HepG2 (cell line): ENCODE measurements around the gene NDEL1. TPM values are rescaled to one million over a fixed set of nuclear protein-coding genes. Genes with fewer than 3 reads are reported as not detected.

Experiments used
- ATAC-seq: fragments of 200-7000 bp; cut with Tn5 transposase; 3 replicates; pipeline ENCODE4 v1.9.1; 2020; ENCODE audit warnings: mild to moderate bottlenecking, moderate library complexity
- BruUV-seq: library from RNA; stranded (reverse); fragments of 400-500 nt; replicated peaks from 2 replicates; lab custom pipeline; 2021; lab: Mats Ljungman, UMichigan
- CTCF ChIA-PET: fragments of 300-600 bp; formaldehyde crosslinking; extraction: SDS; loops from one replicate; lab custom pipeline; 2021; ENCODE audit warnings: low total read pairs, inconsistent platforms, low intra/inter-chr PET ratio; lab: Yijun Ruan, JAX
- POLR2A ChIA-PET: fragments of 350-600 bp; sonication (Branson Sonifier 250); formaldehyde crosslinking; loops from one replicate; lab custom pipeline; 2020; ENCODE audit warnings: antibody characterized with exemption, inconsistent platforms; lab: Yijun Ruan, JAX
- DNase-seq: peaks from one replicate; pipeline ENCODE4 v3.0.0-alpha.2; 2015; ENCODE audit warnings: low spot score
- FAIRE-seq: peaks from 3 replicates; lab custom pipeline; 2011; peaks lifted over from hg19 to GRCh38; lab: Jason Lieb, UNC
- H2AFZ ChIP-seq: one replicate; pipeline ENCODE4 v1.6.1; 2011; ENCODE audit warnings: low read length, inconsistent platforms
- H3K27ac ChIP-seq: fragments of 300-600 bp; 3 replicates; pipeline ENCODE4 v1.8.0; 2011; ENCODE audit warnings: mixed run types, mild to moderate bottlenecking, mixed read lengths, low read length, inconsistent platforms; ENCODE audit not compliant: insufficient read depth; ENCODE audit errors: extremely low read length
- H3K27me3 ChIP-seq, 2 experiments: fragments of 200-600 bp in 1 of 2; 2 replicates in 1 of 2; 3 replicates in 1 of 2; pipeline versions ENCODE4 v1.6.0 to v1.8.0; 2011; ENCODE audit warnings: low read length in 2 of 2, mild to moderate bottlenecking in 2 of 2, moderate library complexity in 2 of 2, inconsistent platforms in 1 of 2; ENCODE audit not compliant: insufficient read depth in 2 of 2, control insufficient read depth in 1 of 2
- H3K36me3 ChIP-seq, 2 experiments: fragments of 200-600 bp in 1 of 2; replicated peaks in 1 of 2; 2 replicates in 1 of 2; 3 replicates in 1 of 2; pipeline versions ENCODE4 v1.5.1 to v1.8.0; 2011; ENCODE audit warnings: low read length in 2 of 2, inconsistent platforms in 1 of 2; ENCODE audit not compliant: insufficient read depth in 2 of 2, control insufficient read depth in 1 of 2
- H3K4me1 ChIP-seq: 2 replicates; pipeline ENCODE4 v1.5.1; 2012; ENCODE audit warnings: low read length, inconsistent platforms; ENCODE audit not compliant: insufficient read depth
- H3K4me2 ChIP-seq: 2 replicates; pipeline ENCODE4 v1.6.0; 2011; ENCODE audit warnings: low read depth, low read length, inconsistent platforms
- H3K4me3 ChIP-seq, 3 experiments: fragments of 200-600 bp in 1 of 3; sonication (generic), shearing (Covaris generic) in 1 of 3; replicated peaks in 1 of 3; 2 replicates each; pipeline ENCODE4 v1.5.1; 2011 to 2016; ENCODE audit warnings: low read length in 3 of 3, inconsistent platforms in 2 of 3, low read depth in 2 of 3, mild to moderate bottlenecking in 2 of 3, control low read depth in 1 of 3, mixed read lengths in 1 of 3; ENCODE audit not compliant: insufficient read depth in 1 of 3
- H3K79me2 ChIP-seq: one replicate; pipeline ENCODE4 v1.6.1; 2011; ENCODE audit warnings: low read length, inconsistent platforms; ENCODE audit not compliant: insufficient read depth
- H3K9ac ChIP-seq: 2 replicates; pipeline ENCODE4 v1.6.0; 2011; ENCODE audit warnings: mild to moderate bottlenecking, low read depth, low read length, inconsistent platforms; ENCODE audit not compliant: insufficient read depth
- H3K9me3 ChIP-seq: 2 replicates; pipeline ENCODE4 v1.5.1; 2012; ENCODE audit warnings: mild to moderate bottlenecking, low read length
- H4K20me1 ChIP-seq: 2 replicates; pipeline ENCODE4 v1.6.0; 2011; ENCODE audit warnings: inconsistent platforms, mild to moderate bottlenecking, low read length, moderate library complexity; ENCODE audit not compliant: insufficient read depth
- AGO2 ChIP-seq: fragments of 200-400 bp; formaldehyde crosslinking; optimal IDR thresholded peaks from 2 replicates; pipeline ENCODE3; 2017; ENCODE audit warnings: mild to moderate bottlenecking, low read depth, low read length, moderate library complexity
- CEBPG ChIP-seq: IDR thresholded peaks from 2 replicates; pipeline ENCODE4 v1.6.1; 2016
- HNF4A ChIP-seq: sonication (generic); formaldehyde crosslinking; IDR thresholded peaks from 2 replicates; pipeline ENCODE4 v1.4.0; 2020; ENCODE audit warnings: missing genetic modification reagents
- HOXA7 ChIP-seq: sonication (generic); formaldehyde crosslinking; IDR thresholded peaks from 2 replicates; pipeline ENCODE4 v1.8.1; 2022; ENCODE audit warnings: mild to moderate bottlenecking, missing genetic modification reagents, moderate library complexity
- IKZF4 ChIP-seq: sonication (generic); formaldehyde crosslinking; IDR thresholded peaks from 2 replicates; pipeline ENCODE4 v1.5.1; 2020; ENCODE audit warnings: borderline replicate concordance, mild to moderate bottlenecking, low read depth, missing genetic modification reagents; ENCODE audit errors: not compliant biosample characterization
- ISL2 ChIP-seq: sonication (generic); formaldehyde crosslinking; IDR thresholded peaks from 2 replicates; pipeline ENCODE4 v1.5.0; 2020; ENCODE audit warnings: missing genetic modification reagents
- MYC ChIP-seq: sonication (generic); formaldehyde crosslinking; IDR thresholded peaks from 2 replicates; pipeline ENCODE4 v1.9.0; 2021; ENCODE audit warnings: missing genetic modification reagents, borderline replicate concordance
- RNF2 ChIP-seq: fragments of 450-650 bp; conservative IDR thresholded peaks from 2 replicates; pipeline ENCODE4 v1.6.1; 2016; ENCODE audit warnings: low read depth
- THYN1 ChIP-seq: sonication (generic); formaldehyde crosslinking; IDR thresholded peaks from 2 replicates; pipeline ENCODE4 v1.8.1; 2023; ENCODE audit warnings: low read depth, mild to moderate bottlenecking, moderate library complexity, missing genetic modification reagents, borderline replicate concordance
- ZNF619 ChIP-seq: sonication (generic); formaldehyde crosslinking; IDR thresholded peaks from 2 replicates; pipeline ENCODE4 v1.4.0; 2020; ENCODE audit warnings: mild to moderate bottlenecking, missing genetic modification reagents
- ZNF7 ChIP-seq: IDR thresholded peaks from 2 replicates; pipeline ENCODE4 v1.6.1; 2016; ENCODE audit warnings: missing biosample characterization, missing genetic modification reagents
- ZNF737 ChIP-seq: sonication (generic); formaldehyde crosslinking; IDR thresholded peaks from 2 replicates; pipeline ENCODE4 v1.5.0; 2020; ENCODE audit warnings: missing genetic modification reagents, mild to moderate bottlenecking, borderline replicate concordance
- ZNF816 ChIP-seq: sonication (generic); formaldehyde crosslinking; IDR thresholded peaks from 2 replicates; pipeline ENCODE4 v1.8.0; 2022; ENCODE audit warnings: missing genetic modification reagents, mild to moderate bottlenecking, borderline replicate concordance
- WGBS: methylation state at CpG from one replicate; pipeline ENCODE4 v1.1.6; 2017; ENCODE audit warnings: low lambda C conversion rate; 5-methylcytosine and 5-hydroxymethylcytosine counted together
- in situ Hi-C: cut with HindIII; loops from 2 replicates; pipeline ENCODE4 v1.10.0; 2017; ENCODE audit warnings: low pct_unique_long_range_greater_than_20kb; ENCODE audit not compliant: extremely low pct_ligation_motif_present
- intact Hi-C: fragments of 100-400 bp; cut with micrococcal nuclease; formaldehyde crosslinking; loops from one replicate; pipeline ENCODE4 v1.10.0; 2022; ENCODE audit not compliant: unreplicated experiment
- polyA plus RNA-seq, 8 experiments: library from polyadenylated mRNA; depleted of rRNA in 3 of 8; stranded (reverse) in 7 of 8; unstranded in 1 of 8; fragments of >200 nt; fragmentation: Illumina TruSeq in 4 of 8; extraction: Trizol in 4 of 8; gene quantifications; 2 replicates each; pipeline versions ENCODE4 v1.2.1 to v1.2.3, GENCODE V29; 2011 to 2016; ENCODE audit warnings: low read depth in 4 of 8, missing spikeins in 1 of 8, mixed read lengths in 1 of 8; ENCODE audit not compliant: insufficient read depth in 1 of 8
- total RNA-seq, 5 experiments: library from RNA; depleted of rRNA; stranded (reverse); fragments of >200 nt; fragmentation: Illumina TruSeq; extraction: Trizol; gene quantifications; 2 replicates each; pipeline ENCODE4 v1.2.3, GENCODE V29; 2016; ENCODE audit warnings: low read depth in 1 of 5

Gene NDEL1
- total and polyA plus RNA-seq, 2 of the 13 experiments (the other 11 are each of a cell fraction or from before 2014, with no cell fraction given), result 59.8 to 153 TPM

DNA sequence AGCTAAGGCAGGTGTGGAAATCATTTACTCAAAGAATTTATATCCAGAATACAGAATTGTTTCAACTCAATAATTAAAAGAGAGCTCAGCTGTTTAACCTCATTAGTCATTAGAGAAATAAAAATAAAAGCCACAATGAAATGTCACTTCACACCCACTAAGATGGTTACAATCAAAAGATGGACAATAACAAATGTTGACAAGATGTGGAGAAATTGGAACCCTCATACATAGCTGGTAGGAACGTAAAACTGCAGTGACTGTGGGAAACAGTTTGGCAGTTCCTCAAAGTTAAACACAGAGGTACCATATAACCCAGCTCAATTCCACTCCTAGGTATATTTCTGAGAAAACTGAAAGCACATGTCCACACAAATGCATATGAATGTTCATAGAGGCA lies 49.8 kb downstream of the NDEL1 start:
- Histone ChIP-seq H3K27ac (no peak overlapping the region), H3K36me3 (peaks cover 41 to 91% of the 10 kb centered on the region in 2 experiments), H4K20me1 (no peaks in the 10 kb centered on the region), H3K9ac (no peak overlapping the region), H3K4me2 (no peak overlapping the region), H3K27me3 (no peaks in the 10 kb centered on the region), H3K9me3 (peaks cover 5% of the 10 kb centered on the region; the same call in 1 of the 2 replicates), H2AFZ (no peak overlapping the region), H3K4me1 (no peaks in the 10 kb centered on the region), H3K79me2 (no peaks in the 10 kb centered on the region), H3K4me3 (no peak overlapping the region)
- intact Hi-C loops (no loop called here), in situ Hi-C loops (no loop called here)
- WGBS, result 100% methylated on average over 1 of the region's 1 CpG
- TSS peak; percentile 37 for BruUV-seq
- no peak for DNase-seq
- TF ChIP-seq ZNF816 (CRISPR knock-in tag) (no peak), MYC (CRISPR knock-in tag) (no peak), CEBPG (CRISPR knock-in tag) (no peak), IKZF4 (CRISPR knock-in tag) (no peak), THYN1 (no peak), ISL2 (CRISPR knock-in tag) (no peak), ZNF7 (CRISPR knock-in tag) (0 out of 2 replicates have a peak, but pooled peaks have one; percentile 49)
- ATAC-seq, result no peak
- FAIRE-seq, result no peak
- ChIA-PET CTCF (no interaction called here), POLR2A (no interaction called here)

- TF ChIP-seq AGO2 (peak; percentile 55), HOXA7 (CRISPR knock-in tag) (no peak), ZNF619 (CRISPR knock-in tag) (no peak), ZNF737 (no peak), RNF2 (no peak), HNF4A (CRISPR knock-in tag) (no peak)
- Histone ChIP-seq H3K9me3 (peaks cover 5% of the 10 kb centered on the region; the same call in 1 of the 2 replicates), H3K4me1 (peaks cover 9% of the 10 kb centered on the region; the same call in 1 of the 2 replicates), H3K4me2 (no peak overlapping the region), H3K79me2 (no peaks in the 10 kb centered on the region), H3K9ac (no peak overlapping the region), H3K27ac (no peak overlapping the region), H3K4me3 (no peak overlapping the region), H3K36me3 (peaks cover 37 to 91% of the 10 kb centered on the region in 2 experiments), H3K27me3 (no peaks in the 10 kb centered on the region), H2AFZ (no peak overlapping the region), H4K20me1 (no peaks in the 10 kb centered on the region)
- 91% methylated on average over 15 of the region's 19 CpGs for WGBS
- in situ Hi-C loops (no loop called here), intact Hi-C loops (no loop called here)
- ChIA-PET CTCF (no interaction called here), POLR2A (no interaction called here)
- ATAC-seq (no peak), DNase-seq (no peak), FAIRE-seq (no peak)
- BruUV-seq, result no TSS peak
Measured at GRCh38 chr17:8487130-8487645, 51.5 kb downstream of the NDEL1 start.
